Astrocyte (in vitro differentiated cells and primary cell): ENCODE results near the gene LRRC2. TPM values are rescaled to one million over a fixed set of nuclear protein-coding genes. Genes with fewer than 3 reads are reported as not detected.

Source experiments
- DNase-seq: peaks from one replicate; pipeline ENCODE4 v3.0.0-alpha.2; 2010; ENCODE audit warnings: low read depth
- FAIRE-seq: peaks from 2 replicates; lab custom pipeline; 2011; peaks lifted over from hg19 to GRCh38; lab: Jason Lieb, UNC
- H2AFZ ChIP-seq: 2 replicates; pipeline ENCODE4 v1.6.0; 2012; ENCODE audit warnings: low read depth, low read length, inconsistent platforms
- H3K27ac ChIP-seq: 2 replicates; pipeline ENCODE4 v1.5.1; 2011; ENCODE audit warnings: low read depth, low read length, inconsistent platforms
- H3K27me3 ChIP-seq: 2 replicates; pipeline ENCODE4 v1.6.0; 2011; ENCODE audit warnings: low read length, inconsistent platforms; ENCODE audit not compliant: insufficient read depth
- H3K36me3 ChIP-seq: 2 replicates; pipeline ENCODE4 v1.5.1; 2011; ENCODE audit warnings: low read length, inconsistent platforms; ENCODE audit not compliant: insufficient read depth
- H3K4me1 ChIP-seq: 2 replicates; pipeline ENCODE4 v1.5.1; 2011; ENCODE audit warnings: low read length, inconsistent platforms; ENCODE audit not compliant: insufficient read depth
- H3K4me2 ChIP-seq: 2 replicates; pipeline ENCODE4 v1.6.0; 2012; ENCODE audit warnings: low read length, inconsistent platforms
- H3K4me3 ChIP-seq: 2 replicates; pipeline ENCODE4 v1.5.1; 2011; ENCODE audit warnings: low read depth, mild to moderate bottlenecking, low read length, inconsistent platforms; ENCODE audit not compliant: insufficient read depth
- H3K79me2 ChIP-seq: 2 replicates; pipeline ENCODE4 v1.6.0; 2012; ENCODE audit warnings: mild to moderate bottlenecking, low read length, inconsistent platforms; ENCODE audit not compliant: insufficient read depth
- H3K9ac ChIP-seq: 2 replicates; pipeline ENCODE4 v1.6.0; 2012; ENCODE audit warnings: mild to moderate bottlenecking, low read length, inconsistent platforms
- H3K9me3 ChIP-seq: 2 replicates; pipeline ENCODE4 v1.5.1; 2012; ENCODE audit warnings: low read depth, mild to moderate bottlenecking, low read length, inconsistent platforms; ENCODE audit not compliant: insufficient read depth
- H4K20me1 ChIP-seq: 2 replicates; pipeline ENCODE4 v1.6.0; 2012; ENCODE audit warnings: low read length, inconsistent platforms; ENCODE audit not compliant: insufficient read depth
- H3K27ac Mint-ChIP-seq: one replicate; pipeline ENCODE4 v1.8.0; 2021; ENCODE audit warnings: mild to moderate bottlenecking, mixed read lengths; ENCODE audit not compliant: unreplicated experiment
- H3K27me3 Mint-ChIP-seq: one replicate; pipeline ENCODE4 v1.8.0; 2021; ENCODE audit warnings: low read depth, mixed read lengths; ENCODE audit not compliant: unreplicated experiment
- H3K36me3 Mint-ChIP-seq: one replicate; pipeline ENCODE4 v1.8.0; 2021; ENCODE audit warnings: low read depth, mixed read lengths; ENCODE audit not compliant: unreplicated experiment
- H3K4me1 Mint-ChIP-seq: one replicate; pipeline ENCODE4 v1.8.0; 2021; ENCODE audit warnings: low read depth, mixed read lengths; ENCODE audit not compliant: unreplicated experiment
- H3K4me3 Mint-ChIP-seq: one replicate; pipeline ENCODE4 v1.8.0; 2021; ENCODE audit warnings: mild to moderate bottlenecking, moderate library complexity, mixed read lengths; ENCODE audit not compliant: unreplicated experiment
- H3K9me3 Mint-ChIP-seq: one replicate; pipeline ENCODE4 v1.8.0; 2021; ENCODE audit warnings: mild to moderate bottlenecking, mixed read lengths; ENCODE audit not compliant: unreplicated experiment
- CTCF ChIP-seq: IDR thresholded peaks from 2 replicates; pipeline ENCODE4 v1.5.1; 2011; ENCODE audit warnings: low read depth, mild to moderate bottlenecking, inconsistent platforms, low read length, moderate library complexity; ENCODE audit not compliant: insufficient read depth
- EZH2 ChIP-seq: IDR thresholded peaks from 2 replicates; pipeline ENCODE4 v1.6.1; 2012; ENCODE audit warnings: mild to moderate bottlenecking, low read length, inconsistent platforms; ENCODE audit not compliant: insufficient read depth
- total RNA-seq: library from RNA; stranded (reverse); gene quantifications from 2 replicates; pipeline ENCODE4 v1.2.1, GENCODE V29; 2021

The LRRC2 gene
- total RNA-seq, 1 donor from 2014 or later: 0.32 TPM

- no peaks in the 10 kb centered on the region for H3K9me3 ChIP-seq
- H3K4me1 ChIP-seq: peaks cover 6% of the 10 kb centered on the region
- Mint-ChIP-seq H3K27ac (no peak overlapping the region), H3K9me3 (no peaks in the 10 kb centered on the region), H3K4me1 (peaks cover 10% of the 10 kb centered on the region), H3K4me3 (no peak overlapping the region), H3K27me3 (peaks cover 2% of the 10 kb centered on the region), H3K36me3 (no peaks in the 10 kb centered on the region)
- TF ChIP-seq CTCF: no peak
- TF ChIP-seq EZH2: no peak
- H2AFZ ChIP-seq: no peak overlapping the region
- no peaks in the 10 kb centered on the region for H3K36me3 ChIP-seq
- no peak overlapping the region for H3K9ac ChIP-seq
- no peak overlapping the region for H3K4me3 ChIP-seq
- H3K79me2 ChIP-seq: no peaks in the 10 kb centered on the region
- DNase-seq (peak; percentile 27), FAIRE-seq (no peak)
- H4K20me1 ChIP-seq: no peaks in the 10 kb centered on the region
- no peaks in the 10 kb centered on the region for H3K27me3 ChIP-seq
- H3K4me2 ChIP-seq: no peak overlapping the region
- H3K27ac ChIP-seq: no peak overlapping the region
These were observed 28.8 kb downstream of the LRRC2 start for GRCh38 chr3:46537316-46537715.

GRCh38 chr3:46536758-46537157 is 29.3 kb downstream of the LRRC2 start:
- FAIRE-seq (no peak), DNase-seq (no peak)
- Mint-ChIP-seq H3K27me3 (peaks cover 2% of the 10 kb centered on the region), H3K9me3 (no peaks in the 10 kb centered on the region), H3K4me3 (no peak overlapping the region), H3K27ac (no peak overlapping the region), H3K4me1 (peaks cover 8% of the 10 kb centered on the region), H3K36me3 (no peaks in the 10 kb centered on the region)
- no peaks in the 10 kb centered on the region for H3K9me3 ChIP-seq
- H3K79me2 ChIP-seq: no peaks in the 10 kb centered on the region
- H3K4me1 ChIP-seq: peaks cover 6% of the 10 kb centered on the region
- H3K9ac ChIP-seq: no peak overlapping the region
- no peaks in the 10 kb centered on the region for H4K20me1 ChIP-seq
- H3K4me3 ChIP-seq: no peak overlapping the region
- no peak overlapping the region for H3K4me2 ChIP-seq
- H3K27ac ChIP-seq: no peak overlapping the region
- no peaks in the 10 kb centered on the region for H3K27me3 ChIP-seq
- H3K36me3 ChIP-seq: no peaks in the 10 kb centered on the region
- TF ChIP-seq EZH2: no peak
- no peak for TF ChIP-seq CTCF
- H2AFZ ChIP-seq: no peak overlapping the region

GRCh38 chr3:46535746-46536145 is 30.4 kb downstream of the LRRC2 start:
- DNase-seq: no peak
- Mint-ChIP-seq H3K9me3 (no peaks in the 10 kb centered on the region), H3K27ac (no peak overlapping the region), H3K36me3 (no peaks in the 10 kb centered on the region), H3K4me1 (peaks cover 11% of the 10 kb centered on the region), H3K4me3 (no peak overlapping the region), H3K27me3 (peaks cover 2% of the 10 kb centered on the region)
- Histone ChIP-seq H3K4me1 (peaks cover 6% of the 10 kb centered on the region), H3K36me3 (no peaks in the 10 kb centered on the region), H3K79me2 (no peaks in the 10 kb centered on the region), H3K4me2 (no peak overlapping the region), H2AFZ (no peak overlapping the region), H4K20me1 (no peaks in the 10 kb centered on the region), H3K9me3 (no peaks in the 10 kb centered on the region), H3K4me3 (no peak overlapping the region), H3K27ac (no peak overlapping the region), H3K9ac (no peak overlapping the region), H3K27me3 (no peaks in the 10 kb centered on the region)
- no peak for FAIRE-seq
- TF ChIP-seq CTCF (no peak), EZH2 (no peak)
